Transverse colon (tissue), 4 donors: ENCODE results near the gene ZFP37. TPM values are rescaled to one million over a fixed set of nuclear protein-coding genes. Genes with fewer than 3 reads are reported as not detected.

Experiments
- DNase-seq: peaks from one replicate; pipeline ENCODE4 v3.0.0-alpha.2; 2019
- H3K27ac ChIP-seq, 4 donors: fragments of 200-600 bp; sonication (generic); 2 replicates each; pipeline ENCODE4 v1.5.1; 2016 to 2018; ENCODE audit warnings: inconsistent platforms in 4 of 4
- H3K27me3 ChIP-seq: fragments of 200-600 bp; sonication (generic); 2 replicates; pipeline ENCODE4 v1.5.1; 2017; ENCODE audit warnings: inconsistent platforms
- H3K36me3 ChIP-seq, 4 donors: fragments of 200-600 bp; sonication (generic); 2 replicates each; pipeline ENCODE4 v1.5.1; 2017 to 2019; ENCODE audit warnings: inconsistent platforms in 4 of 4
- H3K4me1 ChIP-seq, 4 donors: fragments of 200-600 bp; sonication (generic); 2 replicates each; pipeline ENCODE4 v1.5.1; 2017 to 2020; ENCODE audit warnings: inconsistent platforms in 4 of 4
- H3K4me3 ChIP-seq, 4 donors: fragments of 200-600 bp; sonication (generic); 1 replicate in 1 of 4; 2 replicates in 3 of 4; pipeline versions ENCODE4 v1.5.1 to v1.6.1; 2017 to 2019; ENCODE audit warnings: inconsistent platforms in 4 of 4
- H3K9me3 ChIP-seq, 2 donors: fragments of 200-600 bp; sonication (generic); 2 replicates each; pipeline ENCODE4 v1.5.1; 2017 to 2019; ENCODE audit warnings: inconsistent platforms in 2 of 2
- EP300 ChIP-seq: sonication (generic); formaldehyde crosslinking; IDR thresholded peaks from one replicate; pipeline ENCODE4 v1.6.1; 2017; ENCODE audit warnings: antibody characterized with exemption, low read depth
- POLR2A ChIP-seq: fragments of 450-650 bp; IDR thresholded peaks from one replicate; pipeline ENCODE4 v1.6.1; 2016; ENCODE audit warnings: antibody characterized with exemption, mild to moderate bottlenecking, moderate library complexity
- POLR2AphosphoS5 ChIP-seq, 3 donors: sonication (generic); formaldehyde crosslinking; IDR thresholded peaks; one replicate each; pipeline ENCODE4 v1.6.1; 2016; ENCODE audit warnings: antibody characterized with exemption in 3 of 3
- WGBS, 2 donors: methylation state at CpG; one replicate each; pipeline ENCODE4 v1.1.5; 2018; ENCODE audit warnings: low coverage in 1 of 2; 5-methylcytosine and 5-hydroxymethylcytosine counted together
- in situ Hi-C, 4 donors: fragments of 200-750 bp; cut with MboI; loops; one replicate each; pipeline versions ENCODE4 v1.15.0 to v1.15.1; 2017; ENCODE audit warnings: low sequenced_read_pairs in 3 of 4, low pct_ligation_motif_present in 1 of 4, low pct_unique_long_range_greater_than_20kb in 1 of 4
- intact Hi-C: fragments of 100-400 bp; cut with DNase I; formaldehyde crosslinking; loops from one replicate; pipeline ENCODE4 v1.15.1; 2023; ENCODE audit warnings: low total_unique reads
- total RNA-seq, 4 donors: library from RNA; depleted of rRNA; stranded (reverse); fragments of >200 nt; gene quantifications; one replicate each; pipeline ENCODE4 v1.1.0, GENCODE V29; 2016
- TF ChIP-seq, protein P1 (sequence below), 5 experiments: fragments of 200-600 bp in 3 of 5; fragments of 450-650 bp in 2 of 5; sonication (generic) in 3 of 5; IDR thresholded peaks; 1 replicate in 2 of 5; 2 replicates in 3 of 5; pipeline ENCODE4 v1.5.1; 2016 to 2017; ENCODE audit warnings: antibody characterized with exemption in 5 of 5, inconsistent platforms in 3 of 5, mild to moderate bottlenecking in 2 of 5, moderate library complexity in 1 of 5

ZFP37 gene
- total RNA-seq, 4 donors from 2014 or later: 0.68 to 1.7 (median 0.80) TPM; not detected in 1

- in situ Hi-C loops: no loop called here
- H3K36me3 ChIP-seq: no peaks in the 10 kb centered on the region
- H3K9me3 ChIP-seq: peaks cover 32 to 44% of the 10 kb centered on the region in 2 donors
- intact Hi-C loops: no loop called here
- DNase-seq: no peak
- no peak overlapping the region for H3K27ac ChIP-seq
- H3K4me3 ChIP-seq: no peak overlapping the region
- H3K4me1 ChIP-seq: no peaks in the 10 kb centered on the region
- TF ChIP-seq, protein P1, sequence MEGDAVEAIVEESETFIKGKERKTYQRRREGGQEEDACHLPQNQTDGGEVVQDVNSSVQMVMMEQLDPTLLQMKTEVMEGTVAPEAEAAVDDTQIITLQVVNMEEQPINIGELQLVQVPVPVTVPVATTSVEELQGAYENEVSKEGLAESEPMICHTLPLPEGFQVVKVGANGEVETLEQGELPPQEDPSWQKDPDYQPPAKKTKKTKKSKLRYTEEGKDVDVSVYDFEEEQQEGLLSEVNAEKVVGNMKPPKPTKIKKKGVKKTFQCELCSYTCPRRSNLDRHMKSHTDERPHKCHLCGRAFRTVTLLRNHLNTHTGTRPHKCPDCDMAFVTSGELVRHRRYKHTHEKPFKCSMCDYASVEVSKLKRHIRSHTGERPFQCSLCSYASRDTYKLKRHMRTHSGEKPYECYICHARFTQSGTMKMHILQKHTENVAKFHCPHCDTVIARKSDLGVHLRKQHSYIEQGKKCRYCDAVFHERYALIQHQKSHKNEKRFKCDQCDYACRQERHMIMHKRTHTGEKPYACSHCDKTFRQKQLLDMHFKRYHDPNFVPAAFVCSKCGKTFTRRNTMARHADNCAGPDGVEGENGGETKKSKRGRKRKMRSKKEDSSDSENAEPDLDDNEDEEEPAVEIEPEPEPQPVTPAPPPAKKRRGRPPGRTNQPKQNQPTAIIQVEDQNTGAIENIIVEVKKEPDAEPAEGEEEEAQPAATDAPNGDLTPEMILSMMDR (IDR thresholded peaks at IDR 0.05): no peak
- 80 to 90% methylated on average over 2 to 3 of the region's 3 CpGs for WGBS, 2 donors
- H3K27me3 ChIP-seq: no peaks in the 10 kb centered on the region
Measured at GRCh38 chr9:113018247-113018646, 38.3 kb downstream of the ZFP37 start.

DNA sequence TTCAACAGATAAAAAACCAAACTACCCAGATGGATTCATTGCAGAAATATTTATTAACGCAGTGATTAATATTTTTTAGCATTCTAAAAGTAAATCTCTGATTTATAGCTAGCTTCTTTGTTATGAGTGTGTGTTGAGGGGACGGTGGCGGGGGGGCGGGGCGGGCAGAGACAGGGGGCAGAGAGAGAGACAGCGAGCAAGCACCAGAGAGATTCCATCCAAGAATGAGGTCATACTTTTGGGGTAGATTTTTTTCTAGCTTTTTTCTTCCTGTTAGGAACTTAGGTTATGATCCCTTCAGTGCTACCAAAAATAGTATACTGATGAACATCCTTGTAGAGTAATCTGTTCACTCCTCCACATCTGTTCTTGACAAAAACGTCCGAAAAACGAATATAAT lies 44.0 kb downstream of the ZFP37 start:
- WGBS, 2 donors: 26 to 48% methylated on average over 8 to 9 of the region's 9 CpGs
- Histone ChIP-seq H3K27ac (no peak overlapping the region), H3K4me1 (no peaks in the 10 kb centered on the region), H3K36me3 (no peaks in the 10 kb centered on the region), H3K4me3 (peak overlapping the region in 1 of 4 donors; percentile 39), H3K27me3 (peaks cover 9% of the 10 kb centered on the region), H3K9me3 (peaks cover 6 to 15% of the 10 kb centered on the region in 2 donors)
- DNase-seq: no peak
- in situ Hi-C loops (no loop called here), intact Hi-C loops (no loop called here)
- TF ChIP-seq, protein P1 (IDR thresholded peaks at IDR 0.05): no peak
- no peak for TF ChIP-seq POLR2A
- TF ChIP-seq EP300: no peak
- TF ChIP-seq POLR2AphosphoS5 (IDR thresholded peaks at IDR 0.05): no peak

DNA sequence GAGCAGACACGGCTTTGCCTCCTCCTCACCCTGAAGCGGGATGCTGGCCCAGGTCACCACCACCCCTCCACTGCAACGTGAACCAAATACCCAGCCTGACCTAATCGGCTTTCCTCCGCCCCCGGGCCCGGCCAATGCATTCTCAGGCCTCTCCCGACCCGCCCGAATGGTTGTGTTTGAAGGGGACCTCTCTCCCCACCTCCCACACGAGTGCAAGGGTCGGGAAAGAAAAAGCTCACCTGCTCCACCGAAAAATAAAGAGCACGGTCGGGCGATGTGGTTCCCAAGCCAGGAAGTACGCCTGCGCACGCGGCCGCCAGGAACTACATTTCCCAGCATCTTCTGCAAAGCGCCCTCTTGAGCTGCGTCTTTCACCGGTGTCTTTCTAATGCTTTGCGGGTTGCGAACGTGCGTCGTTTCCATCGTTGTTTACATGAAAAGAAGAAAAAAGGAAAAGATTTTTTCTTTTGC lies 44.6 kb downstream of the ZFP37 start, which contains the start of gene ZNF883:
Gene ZNF883, minus strand, starts transcription at position 282 of the 471 bp plus-strand sequence.
- TF ChIP-seq, protein P1 (IDR thresholded peaks at IDR 0.05): no peak
- no peak for TF ChIP-seq POLR2AphosphoS5 (IDR thresholded peaks at IDR 0.05)
- no peak for TF ChIP-seq POLR2A
- no peak for TF ChIP-seq EP300
- Histone ChIP-seq H3K36me3 (no peaks in the 10 kb centered on the region), H3K27ac (no peak within 1 kb of the TSS), H3K4me3 (peak within 1 kb of the TSS in 2 of 4 donors; percentile 3 to 39), H3K9me3 (peaks cover 6 to 15% of the 10 kb centered on the region in 2 donors), H3K27me3 (peaks cover 9% of the 10 kb centered on the region), H3K4me1 (no peaks in the 10 kb centered on the region)
- intact Hi-C loops: no loop called here
- WGBS, 2 donors: 22 to 47% methylated on average over 14 to 30 of the region's 30 CpGs
- DNase-seq: peak; percentile 33
- in situ Hi-C loops: no loop called here

DNA sequence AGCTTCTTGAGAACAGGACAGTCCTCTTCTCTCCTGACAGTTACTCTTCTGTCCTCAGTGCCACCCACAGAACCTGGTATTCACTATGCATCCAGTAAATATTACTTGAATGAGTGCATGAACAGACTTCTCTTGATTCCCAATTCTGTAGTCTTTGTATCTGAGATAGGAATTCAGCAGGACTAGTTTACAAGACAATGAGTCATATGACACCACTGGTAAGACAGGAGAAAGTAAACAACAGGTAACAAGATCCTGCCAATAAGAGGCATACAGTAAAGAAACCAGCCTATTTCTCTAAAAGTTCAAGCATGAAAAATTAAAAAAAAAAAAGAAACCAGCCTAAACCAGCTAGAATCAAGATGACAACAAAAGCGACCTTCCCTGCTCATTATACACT lies 50.7 kb downstream of the ZFP37 start:
- intact Hi-C loops (no loop called here), in situ Hi-C loops (no loop called here)
- Histone ChIP-seq H3K4me3 (no peak overlapping the region), H3K9me3 (peaks cover 26 to 31% of the 10 kb centered on the region in 2 donors), H3K27me3 (no peaks in the 10 kb centered on the region), H3K4me1 (no peaks in the 10 kb centered on the region), H3K27ac (no peak overlapping the region), H3K36me3 (peaks cover 0 to 3% (median 0%) of the 10 kb centered on the region in 4 donors)
- 13 to 43% methylated on average over 1 of the region's 1 CpG for WGBS, 2 donors
- no peak for TF ChIP-seq POLR2A
- TF ChIP-seq POLR2AphosphoS5 (IDR thresholded peaks at IDR 0.05): no peak
- TF ChIP-seq, protein P1 (IDR thresholded peaks at IDR 0.05): no peak
- TF ChIP-seq EP300: no peak
- DNase-seq: no peak
